SK-N-SH treated with all-trans-retinoic acid at 6 μM for 48 hours (cell line): ENCODE results near the gene SCNN1B.

Experiments
- PATZ1 ChIP-seq: fragments of 250-450 bp; sonication (Bioruptor Pico); IDR thresholded peaks from 2 replicates; pipeline ENCODE4 v1.8.0; 2020; ENCODE audit warnings: mild to moderate bottlenecking, moderate library complexity, borderline replicate concordance
- SNAI2 ChIP-seq: fragments of 250-450 bp; sonication (Bioruptor Pico); IDR thresholded peaks from 2 replicates; pipeline ENCODE4 v1.5.0; 2020; ENCODE audit warnings: mild to moderate bottlenecking, moderate library complexity
- ZC3H10 ChIP-seq: fragments of 250-450 bp; sonication (Bioruptor Pico); IDR thresholded peaks from 2 replicates; pipeline ENCODE4 v1.5.1; 2021; ENCODE audit warnings: mild to moderate bottlenecking, moderate library complexity

GRCh38 chr16:23288209-23288608, 13.9 kb upstream of the SCNN1B start:
- TF ChIP-seq PATZ1 (CRISPR knock-in tag) (no peak), ZC3H10 (CRISPR knock-in tag) (no peak), SNAI2 (CRISPR knock-in tag) (no peak)
